IPS-18c (cell line): Measurements from ENCODE around the gene KNDC1.
"Not testable (repeated sequence)": the region's sequence is repeated elsewhere in the genome, so short reads cannot be mapped to it uniquely, and the experiment has no call there.

Source experiments
- H3K4me3 ChIP-seq: 2 replicates; pipeline ENCODE4 v1.7.0; 2013; ENCODE audit warnings: low read depth, mild to moderate bottlenecking, low read length, moderate library complexity; ENCODE audit not compliant: insufficient read depth
- H3K9me3 ChIP-seq: one replicate; pipeline ENCODE4 v1.6.1; 2013; ENCODE audit warnings: mild to moderate bottlenecking, low read length, moderate library complexity; ENCODE audit not compliant: control insufficient read depth, insufficient read depth

Gene KNDC1

GRCh38 chr10:133261726-133262325, 101.8 kb downstream of the KNDC1 start:
- Histone ChIP-seq H3K4me3 (peak overlapping the region; percentile 66), H3K9me3 (no peaks in the 10 kb centered on the region)

GRCh38 chr10:133262696-133263095, 102.7 kb downstream of the KNDC1 start:
- Histone ChIP-seq H3K4me3 (no peak overlapping the region), H3K9me3 (no peaks in the 10 kb centered on the region)

- H3K9me3 ChIP-seq = no peaks in the 10 kb centered on the region
- H3K4me3 ChIP-seq = no peak overlapping the region
These were observed 103.7 kb downstream of the KNDC1 start for GRCh38 chr10:133263674-133264073.

GRCh38 chr10:133264461-133264860, 104.4 kb downstream of the KNDC1 start:
- Histone ChIP-seq H3K4me3 (no peak overlapping the region), H3K9me3 (no peaks in the 10 kb centered on the region)

GRCh38 chr10:133265052-133265451, 105.0 kb downstream of the KNDC1 start:
- H3K4me3 ChIP-seq = not testable (repeated sequence)

GRCh38 chr10:133266056-133266795, 106.2 kb downstream of the KNDC1 start:
- no peak overlapping the region for H3K4me3 ChIP-seq
- no peaks in the 10 kb centered on the region for H3K9me3 ChIP-seq

More at GRCh38 chr10:133265052-133265451, 105.0 kb downstream of the KNDC1 start:
- not testable (repeated sequence) for H3K9me3 ChIP-seq

GRCh38 chr10:133267293-133267692, 107.3 kb downstream of the KNDC1 start:
- no peaks in the 10 kb centered on the region for H3K9me3 ChIP-seq
- H3K4me3 ChIP-seq = no peak overlapping the region; the same call in 1 of the 2 replicates

GRCh38 chr10:133267829-133268228, 107.8 kb downstream of the KNDC1 start:
- no peak overlapping the region for H3K4me3 ChIP-seq
- H3K9me3 ChIP-seq = no peaks in the 10 kb centered on the region

GRCh38 chr10:133268532-133268931, 108.5 kb downstream of the KNDC1 start:
- Histone ChIP-seq H3K9me3 (no peaks in the 10 kb centered on the region), H3K4me3 (no peak overlapping the region)

- H3K9me3 ChIP-seq = no peaks in the 10 kb centered on the region
- no peak overlapping the region for H3K4me3 ChIP-seq
These were observed 109.3 kb downstream of the KNDC1 start for GRCh38 chr10:133269367-133269766.

GRCh38 chr10:133270204-133270603, 110.2 kb downstream of the KNDC1 start:
- H3K4me3 ChIP-seq = no peak overlapping the region
- no peaks in the 10 kb centered on the region for H3K9me3 ChIP-seq

- H3K4me3 ChIP-seq = no peak overlapping the region
- H3K9me3 ChIP-seq = no peaks in the 10 kb centered on the region
These were observed 110.8 kb downstream of the KNDC1 start for GRCh38 chr10:133270773-133271297.

GRCh38 chr10:133271521-133272300, 111.7 kb downstream of the KNDC1 start:
- H3K9me3 ChIP-seq = no peaks in the 10 kb centered on the region

GRCh38 chr10:133272301-133272963, 112.4 kb downstream of the KNDC1 start:
- no peak overlapping the region for H3K4me3 ChIP-seq
- no peaks in the 10 kb centered on the region for H3K9me3 ChIP-seq

More at GRCh38 chr10:133271521-133272300, 111.7 kb downstream of the KNDC1 start:
- H3K4me3 ChIP-seq = no peak overlapping the region

- Histone ChIP-seq H3K4me3 (no peak overlapping the region), H3K9me3 (no peaks in the 10 kb centered on the region)
These were observed 113.0 kb downstream of the KNDC1 start for GRCh38 chr10:133272964-133273420.

- H3K9me3 ChIP-seq = no peaks in the 10 kb centered on the region
- no peak overlapping the region for H3K4me3 ChIP-seq
These were observed 113.6 kb downstream of the KNDC1 start for GRCh38 chr10:133273534-133274143.
